DMS53 (cell line): Measurements from ENCODE around the gene SLC2A9.
"Not testable (repeated sequence)": the region's sequence is repeated elsewhere in the genome, so short reads cannot be mapped to it uniquely, and the experiment has no call there.

ENCODE experiments used
- DNase-seq: peaks from one replicate; lab custom pipeline; 2025; lab: John Stamatoyannopoulos, UW

SLC2A9 gene

GRCh38 chr4:9997886-9998285, 23.4 kb downstream of the SLC2A9 start:
- DNase-seq = no peak

DNA sequence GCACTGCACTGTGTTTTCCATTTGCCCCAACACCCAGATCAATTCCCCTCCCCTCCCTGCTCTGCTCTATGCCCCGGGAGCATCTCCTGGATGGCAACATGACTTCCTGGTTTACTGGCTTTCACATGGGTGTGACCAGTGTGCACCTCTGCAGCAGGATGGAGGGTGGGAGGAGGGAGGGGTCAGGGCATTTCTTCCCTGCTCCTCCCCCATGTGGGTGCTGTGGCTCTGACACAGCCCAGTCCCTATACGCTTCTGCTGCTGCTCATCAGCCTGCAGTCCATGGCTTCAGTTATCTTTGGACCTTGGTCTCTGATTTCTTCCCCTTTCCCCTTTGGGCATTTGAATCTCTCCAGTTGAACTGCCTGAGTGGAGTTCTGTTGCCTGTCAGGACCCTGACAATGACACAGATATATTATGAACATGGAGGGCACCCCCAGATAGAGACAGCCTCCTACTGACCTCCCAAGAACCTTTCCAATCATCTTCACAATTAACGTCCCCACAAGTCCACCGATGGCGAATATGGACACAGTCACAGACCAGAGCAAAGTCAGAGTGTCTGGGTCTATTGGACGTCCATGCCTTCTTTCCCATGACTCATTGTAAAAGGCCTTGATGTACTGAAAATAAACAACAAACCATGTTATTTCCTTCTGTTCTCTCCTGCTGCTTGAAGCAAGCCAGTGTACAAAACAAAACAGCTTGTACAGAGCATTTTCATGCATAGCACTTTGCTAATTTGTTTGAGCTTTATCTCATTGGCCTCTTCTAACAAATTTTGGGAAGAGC, 24.8 kb downstream of the SLC2A9 start:
- no peak for DNase-seq

GRCh38 chr4:9994246-9994847, 26.9 kb downstream of the SLC2A9 start:
- DNase-seq = no peak

DNA sequence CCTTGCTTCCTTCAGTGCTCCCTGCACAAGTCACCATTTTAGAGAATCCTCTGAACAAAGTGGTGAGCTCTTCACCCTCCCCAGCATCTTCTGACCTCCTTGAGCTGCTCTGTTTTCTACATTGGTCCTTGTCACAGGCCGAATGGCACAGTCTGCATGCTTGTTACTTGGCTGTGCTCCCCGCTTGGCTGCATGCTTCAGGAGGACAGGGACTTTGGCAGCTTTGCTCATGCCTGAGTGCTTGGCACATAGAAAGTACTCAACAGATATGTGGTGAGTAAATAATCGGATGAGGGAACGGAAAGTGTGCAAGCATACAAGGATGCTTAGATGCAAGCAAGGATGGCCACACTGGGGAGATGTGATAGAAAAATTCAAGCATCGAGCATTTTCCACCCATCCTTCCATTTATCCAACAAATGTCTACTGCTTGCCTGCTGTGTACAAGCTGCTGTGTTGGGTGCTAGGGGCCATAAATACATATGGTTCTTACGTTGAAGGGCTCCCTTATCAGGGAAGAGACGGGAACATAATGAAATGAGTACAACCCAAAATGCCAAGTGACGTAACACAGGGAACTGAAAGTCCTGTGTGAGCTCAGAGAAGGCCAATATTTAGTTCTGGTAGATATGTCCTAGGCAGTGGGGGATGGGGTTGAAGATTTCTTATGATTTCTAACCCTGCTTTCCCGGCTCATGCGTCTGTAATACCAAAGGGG, 31.2 kb downstream of the SLC2A9 start:
- DNase-seq = no peak

DNA sequence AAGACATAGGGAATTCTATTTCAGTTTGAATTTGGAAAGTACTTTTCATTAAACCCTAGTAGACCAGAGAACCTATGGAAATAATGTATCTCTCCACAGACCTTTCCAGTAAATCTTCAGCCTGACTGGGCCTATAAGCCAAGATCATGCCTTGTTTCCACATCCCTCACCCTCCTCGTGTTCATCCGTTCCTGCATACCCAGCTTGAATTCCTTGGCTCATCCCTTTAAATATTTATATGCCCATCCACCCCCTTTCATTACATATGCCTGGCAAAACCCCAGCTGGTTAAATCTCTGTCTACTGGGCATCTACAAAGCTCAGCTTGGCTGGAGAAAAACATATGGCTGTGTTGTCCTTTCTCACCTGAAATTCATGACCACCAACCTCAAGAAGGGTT, 32.4 kb downstream of the SLC2A9 start:
- no peak for DNase-seq

DNA sequence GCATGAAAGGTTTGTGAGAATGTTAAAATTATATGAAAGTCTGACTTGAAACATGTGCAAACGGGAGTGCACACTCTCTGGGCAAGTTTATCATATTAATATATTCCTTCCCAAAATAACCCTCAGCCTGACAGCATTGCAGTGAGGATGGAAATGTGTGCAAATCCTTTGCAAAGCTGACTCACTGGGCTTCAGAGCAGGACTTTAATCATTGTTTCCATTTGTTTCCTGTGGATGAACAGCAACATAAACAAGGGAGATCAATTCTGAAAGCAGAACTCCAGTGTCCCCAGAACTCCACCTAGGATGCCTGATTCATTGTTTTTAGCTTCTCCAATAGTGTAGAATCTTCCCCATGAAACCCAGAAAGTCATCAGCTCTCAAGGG, 32.9 kb downstream of the SLC2A9 start:
- DNase-seq = no peak

DNA sequence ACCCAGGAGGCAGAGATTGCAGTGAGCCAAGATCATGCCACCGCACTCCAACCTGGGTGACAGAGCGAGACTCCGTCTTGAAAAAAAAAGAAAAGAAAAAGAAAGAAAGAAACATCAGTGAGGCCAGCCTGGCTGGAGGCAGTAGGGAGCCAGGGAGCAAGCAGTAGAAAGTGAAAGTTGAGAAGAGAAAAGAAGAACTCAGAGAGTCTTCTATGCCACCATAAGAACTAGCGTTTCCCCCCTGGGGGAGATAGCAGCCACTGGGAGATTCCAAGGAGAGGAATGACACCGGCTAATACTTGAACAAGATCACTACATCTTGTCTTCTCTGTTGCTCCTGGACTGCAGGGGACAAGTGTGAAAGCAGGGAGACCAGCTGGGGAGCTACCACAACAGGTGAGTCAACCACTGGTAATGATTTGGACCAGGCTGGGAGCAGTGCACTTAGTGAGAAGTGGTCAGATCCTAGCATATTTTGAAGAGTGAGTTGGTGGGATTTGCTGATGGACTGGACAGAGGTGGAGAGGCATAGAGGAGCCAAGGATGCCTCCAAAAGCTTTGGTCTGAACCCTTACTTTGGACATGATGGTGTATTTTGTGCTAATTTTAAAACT, 33.4 kb downstream of the SLC2A9 start:
- no peak for DNase-seq

DNA sequence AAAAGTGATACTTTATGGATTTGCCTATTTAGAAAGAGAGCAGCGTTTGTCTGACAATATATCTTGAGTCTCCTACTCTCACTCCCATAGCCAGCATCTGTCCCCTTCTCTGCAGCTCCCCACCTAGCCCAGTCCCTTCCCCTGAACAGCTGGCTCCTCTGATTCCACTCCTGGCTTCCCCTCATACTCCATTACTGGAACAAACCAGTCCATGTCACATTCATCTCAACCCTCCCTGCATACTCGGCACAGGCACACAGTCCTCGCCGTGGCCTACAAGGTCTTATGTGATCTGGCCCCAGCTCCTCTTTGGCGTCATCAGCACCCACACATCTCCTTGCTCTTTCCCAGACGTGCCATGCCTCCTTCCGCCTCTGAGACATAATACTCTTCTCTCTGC, 36.7 kb downstream of the SLC2A9 start:
- DNase-seq = no peak

GRCh38 chr4:9983211-9983610, 38.1 kb downstream of the SLC2A9 start:
- no peak for DNase-seq

DNA sequence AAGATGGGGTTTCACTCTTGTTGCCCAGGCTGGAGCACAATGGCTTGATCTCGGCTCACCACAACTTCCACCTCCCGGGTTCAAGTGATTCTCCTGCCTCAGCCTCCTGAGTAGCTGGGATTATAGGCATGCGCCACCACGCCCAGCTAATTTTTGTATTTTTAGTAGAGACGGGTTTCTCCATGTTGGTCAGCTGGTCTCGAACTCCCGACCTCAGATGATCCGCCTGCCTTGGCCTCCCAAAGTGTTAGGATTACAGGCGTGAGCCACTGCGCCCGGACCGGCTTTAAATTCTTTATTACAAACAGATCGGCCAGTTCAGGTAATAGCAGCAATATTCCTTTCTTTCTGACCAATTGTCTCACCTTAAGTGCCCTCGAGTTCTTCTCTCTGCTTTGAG, 39.4 kb downstream of the SLC2A9 start:
- DNase-seq = not testable (repeated sequence)

DNA sequence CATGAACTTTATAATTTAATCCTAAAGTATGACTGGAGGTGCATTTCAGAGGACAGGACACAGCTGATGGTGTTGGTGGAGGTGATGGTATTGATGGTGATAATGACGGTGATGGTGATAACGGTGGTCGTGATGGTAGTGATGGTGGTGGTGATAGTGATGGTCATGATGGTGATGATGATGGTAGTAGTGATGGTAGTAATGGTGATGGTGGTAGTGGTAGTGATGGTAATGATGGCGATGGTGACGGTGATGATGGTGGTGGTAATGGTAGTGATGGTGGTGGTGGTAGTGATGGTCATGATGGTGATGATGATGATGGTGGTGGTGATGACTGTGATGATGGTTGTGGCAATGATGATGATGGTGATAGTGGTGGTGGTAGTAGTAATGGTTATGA, 40.4 kb downstream of the SLC2A9 start:
- DNase-seq = no peak

DNA sequence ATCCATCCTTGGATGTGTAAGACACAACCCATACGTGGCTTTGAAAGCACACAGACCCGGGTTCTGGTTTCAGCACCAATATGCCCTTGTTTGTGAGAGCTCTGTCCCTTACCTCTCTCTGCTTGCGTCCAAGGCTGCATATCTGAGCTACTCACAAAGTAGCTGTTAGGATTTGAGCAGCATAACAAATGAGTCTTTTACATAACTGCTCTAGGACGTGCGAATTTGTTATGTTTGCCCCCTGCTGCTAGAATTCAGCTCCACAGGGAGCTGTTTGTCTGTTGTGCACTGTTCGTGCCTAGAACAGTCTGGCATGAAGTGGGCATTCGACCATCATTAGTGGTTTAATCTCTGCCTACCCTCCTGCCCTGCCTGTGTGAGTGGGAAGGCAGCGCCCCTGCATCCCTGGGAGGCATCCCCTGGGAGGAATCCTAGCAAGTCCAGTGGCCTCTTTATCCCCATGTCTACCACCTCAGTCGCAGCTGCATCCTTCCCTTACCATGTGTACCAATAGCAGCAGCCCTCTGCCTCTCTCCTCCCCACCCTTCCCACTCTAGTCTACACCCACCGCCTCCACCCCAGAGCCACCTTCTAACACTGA, 42.1 kb downstream of the SLC2A9 start:
- no peak for DNase-seq

DNA sequence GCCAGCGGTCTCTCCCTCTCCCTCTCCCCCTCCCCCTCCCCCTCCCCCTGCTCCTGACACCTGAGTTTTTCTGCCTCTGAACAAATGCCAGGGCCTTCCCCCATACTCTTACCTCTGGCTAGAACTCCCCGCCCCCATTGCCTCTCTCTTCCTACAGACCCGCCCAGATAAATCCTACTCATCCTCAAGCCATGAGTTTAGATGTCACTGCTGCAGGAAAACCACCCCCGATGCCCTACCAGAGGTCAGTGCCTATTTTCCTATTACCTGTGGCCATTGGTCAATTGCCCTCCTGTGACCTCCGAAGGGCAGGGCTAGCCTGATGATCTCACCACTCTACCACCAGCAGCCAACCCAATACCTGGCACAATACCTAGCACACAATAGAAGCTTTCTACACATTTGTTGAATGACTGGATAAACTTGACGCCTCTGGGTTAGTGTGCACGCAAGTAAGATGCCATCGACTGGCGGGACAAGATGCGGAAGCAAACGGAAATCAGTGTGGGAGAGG, 43.7 kb downstream of the SLC2A9 start:
- DNase-seq = no peak

GRCh38 chr4:9976781-9977180, 44.5 kb downstream of the SLC2A9 start:
- DNase-seq = no peak

GRCh38 chr4:9976293-9976692, 45.0 kb downstream of the SLC2A9 start:
- no peak for DNase-seq

- no peak for DNase-seq
Measured at GRCh38 chr4:9971711-9972110, 49.6 kb downstream of the SLC2A9 start.

DNA sequence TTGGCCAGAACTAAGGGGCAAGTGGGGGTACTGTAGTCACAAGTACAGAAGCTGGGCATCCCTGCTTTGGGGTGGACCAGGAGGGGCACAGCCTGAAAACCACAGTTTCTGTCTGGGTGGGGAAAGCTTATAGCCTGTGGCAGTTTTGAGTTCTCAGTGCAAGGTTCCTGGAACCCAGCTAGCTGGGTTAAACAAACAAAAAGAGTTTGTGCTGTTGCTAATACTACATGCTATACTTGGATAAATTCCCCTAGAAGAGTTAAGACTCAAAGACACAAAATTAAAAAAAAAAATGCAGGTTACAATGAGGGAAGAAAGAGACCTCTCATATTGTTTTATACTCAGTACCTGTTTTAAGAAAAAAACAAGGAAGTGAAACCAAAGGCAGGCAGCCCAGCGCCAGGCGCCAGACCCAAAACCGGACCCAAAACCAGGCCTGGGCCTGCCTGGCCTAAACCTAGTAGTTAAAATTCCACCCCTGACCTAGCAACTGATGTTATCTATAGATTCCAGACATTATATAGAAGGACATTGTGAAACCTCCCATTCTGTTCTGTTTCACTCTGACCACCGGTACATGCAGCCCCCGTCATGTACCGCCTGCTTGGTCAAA, 50.8 kb downstream of the SLC2A9 start:
- no peak for DNase-seq

GRCh38 chr4:9969526-9970398, 51.5 kb downstream of the SLC2A9 start:
- DNase-seq = no peak

- DNase-seq = no peak
Measured at GRCh38 chr4:9968472-9968871, 52.8 kb downstream of the SLC2A9 start.

DNA sequence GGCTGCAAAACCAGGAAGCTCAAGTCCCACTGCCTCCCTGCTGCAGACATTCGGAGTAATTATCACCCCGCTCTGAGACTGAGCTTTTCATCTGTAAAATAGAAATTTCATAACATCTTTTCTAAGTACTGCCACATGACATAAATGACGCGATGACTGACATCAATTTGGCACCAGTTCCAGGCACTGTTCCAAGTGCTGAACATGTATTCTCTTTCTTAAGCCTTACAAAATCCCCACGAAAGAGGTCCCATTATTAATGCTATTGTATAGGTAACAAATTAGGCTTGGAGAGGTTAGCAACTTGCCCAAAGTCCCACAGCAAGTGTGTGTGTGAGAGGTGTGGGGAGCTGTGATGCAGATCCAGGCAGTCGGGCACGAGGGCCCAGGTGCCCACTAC, 56.4 kb downstream of the SLC2A9 start:
- DNase-seq = no peak

DNA sequence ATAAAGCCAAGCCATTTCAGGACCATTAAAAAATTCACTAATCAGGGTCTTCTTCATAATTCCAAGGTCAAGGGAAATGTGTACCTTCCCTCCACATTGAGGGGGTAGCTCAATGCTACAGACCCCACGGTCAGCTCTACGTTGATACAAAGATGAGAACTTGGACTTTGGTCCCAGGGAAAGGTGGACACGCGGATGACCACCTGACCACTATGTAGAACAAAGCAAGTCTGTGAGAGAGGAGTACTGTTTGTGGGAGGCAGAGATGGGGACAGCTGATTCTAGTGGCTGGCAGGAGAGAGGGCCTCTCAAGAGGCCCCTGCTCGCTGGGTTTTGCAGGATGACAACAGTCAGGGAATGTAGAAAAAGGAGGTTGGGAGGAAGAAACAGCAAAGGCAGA, 58.0 kb downstream of the SLC2A9 start:
- DNase-seq = no peak
